GM12873 (cell line): ENCODE measurements around the gene PRKN.

Experiments
- CTCF ChIP-seq: IDR thresholded peaks from 2 replicates; pipeline ENCODE4 v1.5.1; 2012; ENCODE audit warnings: low read depth, mild to moderate bottlenecking, moderate library complexity, low read length, control low read depth; ENCODE audit not compliant: insufficient read depth; ENCODE audit errors: missing control alignments

Gene PRKN

GRCh38 chr6:161583584-161583983 is 1144.0 kb downstream of the PRKN start:
- TF ChIP-seq CTCF = no peak

- TF ChIP-seq CTCF = no peak
These were observed 1149.1 kb downstream of the PRKN start for GRCh38 chr6:161578478-161578877.

GRCh38 chr6:161575523-161576254 is 1151.9 kb downstream of the PRKN start:
- TF ChIP-seq CTCF = no peak

- TF ChIP-seq CTCF = no peak
These were observed 1158.6 kb downstream of the PRKN start for GRCh38 chr6:161568885-161569456.

GRCh38 chr6:161564952-161565351 is 1162.6 kb downstream of the PRKN start:
- TF ChIP-seq CTCF = no peak

- TF ChIP-seq CTCF = no peak
These were observed 1165.7 kb downstream of the PRKN start for GRCh38 chr6:161561908-161562307.

GRCh38 chr6:161557333-161558107 is 1170.0 kb downstream of the PRKN start:
- peak; percentile 3 for TF ChIP-seq CTCF
